Astrocyte (in vitro differentiated cells and primary cell): ENCODE data around the gene MOB1B. TPM values are rescaled to one million over a fixed set of nuclear protein-coding genes. Genes with fewer than 3 reads are reported as not detected.

Experiments used
- DNase-seq: peaks from one replicate; pipeline ENCODE4 v3.0.0-alpha.2; 2010; ENCODE audit warnings: low read depth
- FAIRE-seq: peaks from 2 replicates; lab custom pipeline; 2011; peaks lifted over from hg19 to GRCh38; lab: Jason Lieb, UNC
- H2AFZ ChIP-seq: 2 replicates; pipeline ENCODE4 v1.6.0; 2012; ENCODE audit warnings: low read depth, low read length, inconsistent platforms
- H3K27ac ChIP-seq: 2 replicates; pipeline ENCODE4 v1.5.1; 2011; ENCODE audit warnings: low read depth, low read length, inconsistent platforms
- H3K27me3 ChIP-seq: 2 replicates; pipeline ENCODE4 v1.6.0; 2011; ENCODE audit warnings: low read length, inconsistent platforms; ENCODE audit not compliant: insufficient read depth
- H3K36me3 ChIP-seq: 2 replicates; pipeline ENCODE4 v1.5.1; 2011; ENCODE audit warnings: low read length, inconsistent platforms; ENCODE audit not compliant: insufficient read depth
- H3K4me1 ChIP-seq: 2 replicates; pipeline ENCODE4 v1.5.1; 2011; ENCODE audit warnings: low read length, inconsistent platforms; ENCODE audit not compliant: insufficient read depth
- H3K4me2 ChIP-seq: 2 replicates; pipeline ENCODE4 v1.6.0; 2012; ENCODE audit warnings: low read length, inconsistent platforms
- H3K4me3 ChIP-seq: 2 replicates; pipeline ENCODE4 v1.5.1; 2011; ENCODE audit warnings: low read depth, mild to moderate bottlenecking, low read length, inconsistent platforms; ENCODE audit not compliant: insufficient read depth
- H3K79me2 ChIP-seq: 2 replicates; pipeline ENCODE4 v1.6.0; 2012; ENCODE audit warnings: mild to moderate bottlenecking, low read length, inconsistent platforms; ENCODE audit not compliant: insufficient read depth
- H3K9ac ChIP-seq: 2 replicates; pipeline ENCODE4 v1.6.0; 2012; ENCODE audit warnings: mild to moderate bottlenecking, low read length, inconsistent platforms
- H3K9me3 ChIP-seq: 2 replicates; pipeline ENCODE4 v1.5.1; 2012; ENCODE audit warnings: low read depth, mild to moderate bottlenecking, low read length, inconsistent platforms; ENCODE audit not compliant: insufficient read depth
- H4K20me1 ChIP-seq: 2 replicates; pipeline ENCODE4 v1.6.0; 2012; ENCODE audit warnings: low read length, inconsistent platforms; ENCODE audit not compliant: insufficient read depth
- H3K27ac Mint-ChIP-seq: one replicate; pipeline ENCODE4 v1.8.0; 2021; ENCODE audit warnings: mild to moderate bottlenecking, mixed read lengths; ENCODE audit not compliant: unreplicated experiment
- H3K27me3 Mint-ChIP-seq: one replicate; pipeline ENCODE4 v1.8.0; 2021; ENCODE audit warnings: low read depth, mixed read lengths; ENCODE audit not compliant: unreplicated experiment
- H3K36me3 Mint-ChIP-seq: one replicate; pipeline ENCODE4 v1.8.0; 2021; ENCODE audit warnings: low read depth, mixed read lengths; ENCODE audit not compliant: unreplicated experiment
- H3K4me1 Mint-ChIP-seq: one replicate; pipeline ENCODE4 v1.8.0; 2021; ENCODE audit warnings: low read depth, mixed read lengths; ENCODE audit not compliant: unreplicated experiment
- H3K4me3 Mint-ChIP-seq: one replicate; pipeline ENCODE4 v1.8.0; 2021; ENCODE audit warnings: mild to moderate bottlenecking, moderate library complexity, mixed read lengths; ENCODE audit not compliant: unreplicated experiment
- H3K9me3 Mint-ChIP-seq: one replicate; pipeline ENCODE4 v1.8.0; 2021; ENCODE audit warnings: mild to moderate bottlenecking, mixed read lengths; ENCODE audit not compliant: unreplicated experiment
- CTCF ChIP-seq: IDR thresholded peaks from 2 replicates; pipeline ENCODE4 v1.5.1; 2011; ENCODE audit warnings: low read depth, mild to moderate bottlenecking, inconsistent platforms, low read length, moderate library complexity; ENCODE audit not compliant: insufficient read depth
- EZH2 ChIP-seq: IDR thresholded peaks from 2 replicates; pipeline ENCODE4 v1.6.1; 2012; ENCODE audit warnings: mild to moderate bottlenecking, low read length, inconsistent platforms; ENCODE audit not compliant: insufficient read depth
- total RNA-seq: library from RNA; stranded (reverse); gene quantifications from 2 replicates; pipeline ENCODE4 v1.2.1, GENCODE V29; 2021

Gene MOB1B
- total RNA-seq, 1 donor from 2014 or later = 40.6 TPM

GRCh38 chr4:70927502-70928137, 25.5 kb downstream of the MOB1B start:
- Mint-ChIP-seq H3K27ac (no peak overlapping the region), H3K9me3 (no peaks in the 10 kb centered on the region), H3K27me3 (no peaks in the 10 kb centered on the region), H3K4me1 (peaks cover 33% of the 10 kb centered on the region), H3K4me3 (no peak overlapping the region), H3K36me3 (peaks cover 1% of the 10 kb centered on the region)
- H3K4me1 ChIP-seq = peaks cover 11% of the 10 kb centered on the region
- H4K20me1 ChIP-seq = peaks cover 60% of the 10 kb centered on the region
- TF ChIP-seq CTCF (no peak), EZH2 (no peak)
- H3K27me3 ChIP-seq = no peaks in the 10 kb centered on the region
- peaks cover 93% of the 10 kb centered on the region for H3K79me2 ChIP-seq
- H3K36me3 ChIP-seq = no peaks in the 10 kb centered on the region
- H2AFZ ChIP-seq = no peak overlapping the region
- H3K9me3 ChIP-seq = no peaks in the 10 kb centered on the region
- FAIRE-seq (no peak), DNase-seq (no peak)
- H3K4me2 ChIP-seq = peak overlapping the region; percentile 31
- no peak overlapping the region for H3K4me3 ChIP-seq
- H3K9ac ChIP-seq = no peak overlapping the region
- no peak overlapping the region for H3K27ac ChIP-seq

GRCh38 chr4:70930530-70931256, 28.5 kb downstream of the MOB1B start:
- Histone ChIP-seq H3K79me2 (peaks cover 94% of the 10 kb centered on the region), H3K9ac (no peak overlapping the region), H2AFZ (no peak overlapping the region), H3K9me3 (no peaks in the 10 kb centered on the region), H3K27ac (no peak overlapping the region), H3K4me3 (no peak overlapping the region), H4K20me1 (peaks cover 55% of the 10 kb centered on the region), H3K27me3 (no peaks in the 10 kb centered on the region), H3K4me2 (no peak overlapping the region), H3K4me1 (peaks cover 6% of the 10 kb centered on the region), H3K36me3 (no peaks in the 10 kb centered on the region)
- Mint-ChIP-seq H3K9me3 (no peaks in the 10 kb centered on the region), H3K27ac (no peak overlapping the region), H3K27me3 (no peaks in the 10 kb centered on the region), H3K4me3 (no peak overlapping the region), H3K36me3 (peaks cover 1% of the 10 kb centered on the region), H3K4me1 (peaks cover 18% of the 10 kb centered on the region)
- DNase-seq (no peak), FAIRE-seq (no peak)
- TF ChIP-seq EZH2 (no peak), CTCF (no peak)

GRCh38 chr4:70931347-70931746, 29.2 kb downstream of the MOB1B start:
- Mint-ChIP-seq H3K4me3 (no peak overlapping the region), H3K4me1 (peaks cover 12% of the 10 kb centered on the region), H3K9me3 (no peaks in the 10 kb centered on the region), H3K27ac (no peak overlapping the region), H3K27me3 (no peaks in the 10 kb centered on the region), H3K36me3 (peaks cover 1% of the 10 kb centered on the region)
- no peak for DNase-seq
- Histone ChIP-seq H3K36me3 (no peaks in the 10 kb centered on the region), H4K20me1 (peaks cover 52% of the 10 kb centered on the region), H3K4me3 (no peak overlapping the region), H3K9me3 (no peaks in the 10 kb centered on the region), H3K4me2 (no peak overlapping the region), H3K79me2 (peaks cover 92% of the 10 kb centered on the region), H3K27me3 (no peaks in the 10 kb centered on the region), H3K27ac (no peak overlapping the region), H3K4me1 (peaks cover 6% of the 10 kb centered on the region), H2AFZ (no peak overlapping the region), H3K9ac (no peak overlapping the region)
- no peak for TF ChIP-seq EZH2
- TF ChIP-seq CTCF = no peak
- FAIRE-seq = no peak
